ENCODE data around the gene SLC24A3. TPM values are rescaled to one million over a fixed set of nuclear protein-coding genes. Genes with fewer than 3 reads are reported as not detected.

Gene SLC24A3
- total RNA-seq, 2 experiments from 2014 or later, result not detected

DNA sequence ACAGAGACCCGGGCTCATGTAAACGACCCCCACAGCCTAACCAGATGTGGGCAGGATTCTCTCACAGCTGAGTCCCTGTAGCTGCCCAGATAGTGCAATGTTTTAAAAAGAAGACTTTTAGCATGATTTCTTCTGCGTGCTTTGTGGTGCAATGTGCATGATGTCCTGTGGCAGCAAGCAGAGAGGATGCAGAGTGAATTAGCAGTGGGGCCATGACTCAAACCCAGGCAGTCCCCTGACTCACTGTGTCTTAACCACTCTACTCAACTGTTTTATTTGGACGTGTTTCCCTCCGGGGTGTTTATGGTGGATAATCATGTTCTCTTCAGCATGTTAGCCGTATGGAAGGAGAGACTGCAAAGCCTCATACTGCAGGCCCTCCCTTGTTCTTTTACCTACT, 247.9 kb downstream of the SLC24A3 start:
- no peaks in the 10 kb centered on the region for H3K4me1 Mint-ChIP-seq (ENCODE audit: low read depth)
- CTCF ChIA-PET, result no interaction called here
- intact Hi-C loops (cut with micrococcal nuclease), result no loop called here
- DNase-seq, result no peak
- no peak overlapping the region for H3K4me3 Mint-ChIP-seq
- H3K27me3 Mint-ChIP-seq (ENCODE audit: low read depth), result no peaks in the 10 kb centered on the region
- H3K9me3 Mint-ChIP-seq, result no peaks in the 10 kb centered on the region
- H3K36me3 Mint-ChIP-seq (ENCODE audit: low read depth), result no peaks in the 10 kb centered on the region
- H3K27ac Mint-ChIP-seq, result no peak overlapping the region

DNA sequence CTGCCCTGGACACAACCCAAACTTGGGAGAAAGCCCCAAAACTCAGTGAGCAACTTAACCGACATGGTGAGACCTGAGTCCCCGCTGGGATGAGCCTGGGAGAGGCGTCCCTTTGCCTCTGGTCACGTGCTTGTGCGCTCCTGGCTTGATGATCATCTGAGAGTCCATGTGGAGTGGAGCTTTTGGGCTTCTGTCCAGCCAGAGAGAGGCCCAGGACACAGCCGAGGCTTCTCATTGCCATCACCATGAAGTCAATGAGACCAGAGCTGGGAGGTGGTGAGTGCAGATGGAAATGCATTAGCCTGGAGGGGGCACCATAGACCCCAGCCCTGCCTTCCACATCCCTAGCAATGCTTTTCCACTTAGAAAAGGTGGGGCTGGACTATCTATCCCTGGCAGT, 250.0 kb downstream of the SLC24A3 start:
- no peak overlapping the region for H3K27ac Mint-ChIP-seq
- intact Hi-C loops (cut with micrococcal nuclease), result no loop called here
- no peaks in the 10 kb centered on the region for H3K27me3 Mint-ChIP-seq (ENCODE audit: low read depth)
- no peak overlapping the region for H3K4me3 Mint-ChIP-seq
- CTCF ChIA-PET, result no interaction called here
- H3K9me3 Mint-ChIP-seq, result no peaks in the 10 kb centered on the region
- no peaks in the 10 kb centered on the region for H3K4me1 Mint-ChIP-seq (ENCODE audit: low read depth)
- no peaks in the 10 kb centered on the region for H3K36me3 Mint-ChIP-seq (ENCODE audit: low read depth)
- no peak for DNase-seq

GRCh38 chr20:19463597-19463996, 251.2 kb downstream of the SLC24A3 start:
- no peaks in the 10 kb centered on the region for H3K4me1 Mint-ChIP-seq (ENCODE audit: low read depth)
- CTCF ChIA-PET, result interaction anchor here (1.1 kb wide), 1 partner anchor 120 kb away, joined by 3 read pairs; no protein-coding TSS in a partner anchor
- no peaks in the 10 kb centered on the region for H3K27me3 Mint-ChIP-seq (ENCODE audit: low read depth)
- H3K4me3 Mint-ChIP-seq, result no peak overlapping the region
- no peaks in the 10 kb centered on the region for H3K9me3 Mint-ChIP-seq
- H3K36me3 Mint-ChIP-seq (ENCODE audit: low read depth), result no peaks in the 10 kb centered on the region
- intact Hi-C loops (cut with micrococcal nuclease), result no loop called here
- H3K27ac Mint-ChIP-seq, result no peak overlapping the region
- DNase-seq, result no peak

DNA sequence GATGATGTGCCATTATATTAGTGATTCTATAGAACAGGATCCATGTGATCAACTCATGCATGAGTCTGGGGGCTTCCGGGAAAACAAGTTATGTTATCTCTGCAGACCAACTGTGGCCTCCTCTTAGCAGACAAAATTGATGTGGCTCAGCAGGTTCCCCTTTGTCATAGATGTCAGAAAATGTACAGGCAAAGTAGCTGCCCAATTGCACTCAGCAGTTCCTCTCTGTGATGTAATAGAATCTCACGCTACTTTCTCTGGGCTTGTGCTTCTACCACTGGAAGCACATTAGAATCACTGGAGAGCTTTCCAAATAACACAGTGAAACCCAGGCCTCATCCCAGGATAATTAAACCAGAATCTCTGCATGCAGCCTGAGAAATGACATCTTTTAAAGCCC, 253.1 kb downstream of the SLC24A3 start:
- no peak overlapping the region for H3K27ac Mint-ChIP-seq
- intact Hi-C loops (cut with micrococcal nuclease), result no loop called here
- H3K36me3 Mint-ChIP-seq (ENCODE audit: low read depth), result no peaks in the 10 kb centered on the region
- no peaks in the 10 kb centered on the region for H3K9me3 Mint-ChIP-seq
- no peaks in the 10 kb centered on the region for H3K4me1 Mint-ChIP-seq (ENCODE audit: low read depth)
- no peak for DNase-seq
- no peaks in the 10 kb centered on the region for H3K27me3 Mint-ChIP-seq (ENCODE audit: low read depth)
- no peak overlapping the region for H3K4me3 Mint-ChIP-seq
- CTCF ChIA-PET, result no interaction called here

DNA sequence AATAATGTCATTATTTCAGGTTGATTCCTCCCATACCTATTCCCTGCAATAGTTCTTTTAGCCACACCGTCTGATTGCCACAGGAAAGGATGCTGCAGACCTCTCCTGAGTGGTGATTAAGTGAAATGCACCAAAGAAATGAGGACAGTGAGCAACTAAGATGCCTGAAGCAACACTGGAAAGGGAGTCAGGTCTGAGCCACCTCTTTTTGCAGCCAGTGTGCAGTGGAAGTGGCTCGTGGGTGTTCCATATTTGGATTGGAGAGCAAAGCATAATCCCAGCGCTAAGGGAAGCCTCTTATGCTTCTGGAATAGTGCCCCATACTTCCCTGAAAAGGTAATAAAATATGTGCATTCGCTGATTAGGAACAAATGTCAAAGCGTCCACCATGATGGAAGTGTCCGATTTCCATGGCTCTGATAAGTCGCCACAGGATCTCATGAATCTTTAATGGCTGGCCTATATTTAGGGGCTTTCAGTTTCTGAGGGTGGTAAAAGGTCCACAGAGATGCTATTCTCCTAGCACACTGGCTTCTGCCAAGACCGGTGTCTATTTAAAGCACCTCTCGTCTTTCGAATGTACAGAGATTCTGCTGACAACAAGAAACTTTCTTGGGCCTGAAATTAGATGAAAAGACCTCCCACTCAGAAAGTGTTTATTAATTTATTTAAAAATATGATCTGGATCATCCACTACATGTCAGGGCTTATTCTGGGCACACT, 253.9 kb downstream of the SLC24A3 start:
- CTCF ChIA-PET, result no interaction called here
- intact Hi-C loops (cut with micrococcal nuclease), result no loop called here
- Mint-ChIP-seq H3K4me1 (ENCODE audit: low read depth) (no peaks in the 10 kb centered on the region), H3K36me3 (ENCODE audit: low read depth) (no peaks in the 10 kb centered on the region), H3K4me3 (no peak overlapping the region), H3K27me3 (ENCODE audit: low read depth) (no peaks in the 10 kb centered on the region), H3K27ac (no peak overlapping the region), H3K9me3 (no peaks in the 10 kb centered on the region)
- DNase-seq, result no peak

- intact Hi-C loops (cut with micrococcal nuclease), result no loop called here
- Mint-ChIP-seq H3K4me1 (ENCODE audit: low read depth) (no peaks in the 10 kb centered on the region), H3K9me3 (no peaks in the 10 kb centered on the region), H3K27ac (no peak overlapping the region), H3K4me3 (no peak overlapping the region), H3K36me3 (ENCODE audit: low read depth) (no peaks in the 10 kb centered on the region), H3K27me3 (ENCODE audit: low read depth) (no peaks in the 10 kb centered on the region)
- DNase-seq, result no peak
- CTCF ChIA-PET, result no interaction called here
Observed at GRCh38 chr20:19473216-19473921, 260.9 kb downstream of the SLC24A3 start.

DNA sequence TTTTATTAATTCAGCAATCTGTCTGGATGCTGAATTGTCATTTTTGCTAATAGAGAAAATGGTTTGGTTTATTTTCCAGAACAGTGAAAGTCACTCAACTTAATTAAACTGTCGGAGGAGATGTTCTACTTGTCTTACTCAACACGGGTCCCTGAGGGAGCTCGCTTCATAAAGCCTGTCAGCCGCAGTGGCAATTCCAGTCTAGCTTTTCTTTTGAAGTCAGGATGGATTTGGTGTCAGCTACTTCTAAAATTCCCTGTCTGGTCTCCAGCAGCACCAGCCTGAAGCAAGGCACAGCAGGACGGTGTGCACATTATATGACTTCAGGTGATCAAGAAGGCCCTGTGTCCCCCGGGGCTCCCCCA, 261.5 kb downstream of the SLC24A3 start:
- no peaks in the 10 kb centered on the region for H3K27me3 Mint-ChIP-seq (ENCODE audit: low read depth)
- no peaks in the 10 kb centered on the region for H3K4me1 Mint-ChIP-seq (ENCODE audit: low read depth)
- H3K4me3 Mint-ChIP-seq, result no peak overlapping the region
- H3K36me3 Mint-ChIP-seq (ENCODE audit: low read depth), result no peaks in the 10 kb centered on the region
- H3K27ac Mint-ChIP-seq, result no peak overlapping the region
- CTCF ChIA-PET, result no interaction called here
- intact Hi-C loops (cut with micrococcal nuclease), result no loop called here
- DNase-seq, result no peak
- no peaks in the 10 kb centered on the region for H3K9me3 Mint-ChIP-seq

GRCh38 chr20:19478320-19478895, 266.0 kb downstream of the SLC24A3 start:
- no peaks in the 10 kb centered on the region for H3K9me3 Mint-ChIP-seq
- H3K4me3 Mint-ChIP-seq, result no peak overlapping the region
- no peaks in the 10 kb centered on the region for H3K36me3 Mint-ChIP-seq (ENCODE audit: low read depth)
- DNase-seq, result no peak
- H3K27ac Mint-ChIP-seq, result no peak overlapping the region
- CTCF ChIA-PET, result no interaction called here
- H3K27me3 Mint-ChIP-seq (ENCODE audit: low read depth), result no peaks in the 10 kb centered on the region
- no peaks in the 10 kb centered on the region for H3K4me1 Mint-ChIP-seq (ENCODE audit: low read depth)
- intact Hi-C loops (cut with micrococcal nuclease), result no loop called here

DNA sequence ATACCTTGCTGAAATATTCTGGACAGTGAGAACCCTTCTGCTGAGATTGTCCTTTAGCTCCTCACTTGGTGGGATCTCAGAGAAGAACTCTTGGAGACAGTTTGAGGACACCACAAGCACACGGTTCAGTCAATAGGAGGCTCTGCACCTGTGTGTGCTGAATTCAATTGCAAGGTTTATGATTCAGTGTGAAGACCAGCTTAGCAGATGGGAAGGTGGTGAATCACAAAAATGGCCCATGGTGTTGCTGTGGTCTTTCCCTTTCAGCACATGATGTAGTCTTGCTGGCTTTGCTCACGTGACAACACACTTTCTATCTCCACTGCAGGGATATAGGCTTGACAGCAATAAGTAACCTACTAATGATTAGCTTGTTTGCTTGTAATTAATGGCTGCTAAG, 270.3 kb downstream of the SLC24A3 start:
- no peaks in the 10 kb centered on the region for H3K4me1 Mint-ChIP-seq (ENCODE audit: low read depth)
- CTCF ChIA-PET, result no interaction called here
- no peaks in the 10 kb centered on the region for H3K27me3 Mint-ChIP-seq (ENCODE audit: low read depth)
- DNase-seq, result no peak
- H3K4me3 Mint-ChIP-seq, result no peak overlapping the region
- no peaks in the 10 kb centered on the region for H3K9me3 Mint-ChIP-seq
- intact Hi-C loops (cut with micrococcal nuclease), result no loop called here
- H3K27ac Mint-ChIP-seq, result no peak overlapping the region
- no peaks in the 10 kb centered on the region for H3K36me3 Mint-ChIP-seq (ENCODE audit: low read depth)

- Mint-ChIP-seq H3K27ac (no peak overlapping the region), H3K4me1 (ENCODE audit: low read depth) (no peaks in the 10 kb centered on the region), H3K4me3 (no peak overlapping the region), H3K9me3 (no peaks in the 10 kb centered on the region), H3K36me3 (ENCODE audit: low read depth) (no peaks in the 10 kb centered on the region), H3K27me3 (ENCODE audit: low read depth) (no peaks in the 10 kb centered on the region)
- intact Hi-C loops (cut with micrococcal nuclease), result no loop called here
- DNase-seq, result no peak
- CTCF ChIA-PET, result interaction anchor here (0.5 kb wide), 1 partner anchor 157 kb away, joined by 4 read pairs; no protein-coding TSS in a partner anchor
Observed at GRCh38 chr20:19483309-19483708, 270.9 kb downstream of the SLC24A3 start.

- Mint-ChIP-seq H3K27me3 (ENCODE audit: low read depth) (no peaks in the 10 kb centered on the region), H3K36me3 (ENCODE audit: low read depth) (no peaks in the 10 kb centered on the region), H3K4me3 (no peak overlapping the region), H3K4me1 (ENCODE audit: low read depth) (no peaks in the 10 kb centered on the region), H3K27ac (no peak overlapping the region), H3K9me3 (no peaks in the 10 kb centered on the region)
- CTCF ChIA-PET, result no interaction called here
- no peak for DNase-seq
- intact Hi-C loops (cut with micrococcal nuclease), result no loop called here
Observed at GRCh38 chr20:19486446-19486845, 274.0 kb downstream of the SLC24A3 start.

DNA sequence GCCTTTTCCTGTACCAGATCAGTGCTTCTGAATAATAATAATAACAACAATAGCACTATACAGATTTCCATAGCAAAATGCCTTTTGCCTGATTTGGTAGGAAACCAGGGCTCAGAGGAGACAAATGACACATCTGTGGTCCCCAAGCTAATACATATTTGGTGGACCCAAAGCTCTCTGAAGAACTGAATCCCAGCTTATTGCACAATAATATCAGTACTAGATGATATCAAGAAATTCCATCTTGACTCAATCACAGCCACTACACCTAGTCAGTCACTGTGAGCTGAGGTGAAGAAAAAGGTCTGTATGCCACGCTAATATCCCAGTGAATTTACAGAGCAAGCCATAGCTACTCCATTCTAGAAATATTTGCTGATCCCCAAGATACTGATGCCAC, 275.0 kb downstream of the SLC24A3 start:
- CTCF ChIA-PET, result no interaction called here
- H3K27me3 Mint-ChIP-seq (ENCODE audit: low read depth), result no peaks in the 10 kb centered on the region

DNA sequence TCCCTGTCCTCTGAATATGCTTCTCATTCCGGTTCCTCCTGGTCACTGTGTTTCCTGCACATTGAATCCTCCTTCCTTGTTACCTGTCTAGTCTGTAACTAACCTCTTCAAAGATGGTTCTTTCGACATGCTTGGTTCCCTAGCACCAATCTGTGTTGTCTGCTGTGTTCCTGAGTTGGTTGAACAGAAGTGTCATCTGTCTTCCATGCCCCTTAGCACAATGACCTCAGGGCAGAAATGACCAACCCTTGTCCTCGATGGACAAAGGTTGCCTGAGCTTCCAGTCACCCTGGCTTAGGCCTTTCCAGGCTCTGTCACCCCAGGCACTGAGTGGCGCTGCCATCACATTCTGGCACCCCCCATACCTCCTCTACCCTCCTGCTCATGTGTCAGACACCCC, 278.8 kb downstream of the SLC24A3 start:
- no peaks in the 10 kb centered on the region for H3K27me3 Mint-ChIP-seq (ENCODE audit: low read depth)
- CTCF ChIA-PET, result interaction anchor here (0.6 kb wide), 1 partner anchor 134 kb away, joined by 3 read pairs; no protein-coding TSS in a partner anchor
- intact Hi-C loops (cut with micrococcal nuclease), result no loop called here
- no peaks in the 10 kb centered on the region for H3K9me3 Mint-ChIP-seq
- DNase-seq, result no peak
- no peak overlapping the region for H3K27ac Mint-ChIP-seq
- no peaks in the 10 kb centered on the region for H3K36me3 Mint-ChIP-seq (ENCODE audit: low read depth)
- H3K4me3 Mint-ChIP-seq, result no peak overlapping the region
- H3K4me1 Mint-ChIP-seq (ENCODE audit: low read depth), result no peaks in the 10 kb centered on the region

More for the DNA sequence above, 275.0 kb downstream of the SLC24A3 start:
- no peaks in the 10 kb centered on the region for H3K36me3 Mint-ChIP-seq (ENCODE audit: low read depth)
- no peak overlapping the region for H3K4me3 Mint-ChIP-seq
- H3K4me1 Mint-ChIP-seq (ENCODE audit: low read depth), result no peaks in the 10 kb centered on the region
- DNase-seq, result no peak
- H3K27ac Mint-ChIP-seq, result no peak overlapping the region
- intact Hi-C loops (cut with micrococcal nuclease), result no loop called here
- no peaks in the 10 kb centered on the region for H3K9me3 Mint-ChIP-seq

Measured in activated naive CD4-positive, alpha-beta T cell treated with anti-CD3 and anti-CD28 coated beads for 36 hours (primary cell).